ENCODE measurements around the gene CLK4.
"Not testable (repeated sequence)": the region's sequence is repeated elsewhere in the genome, so short reads cannot be mapped to it uniquely, and the experiment has no call there.

Gene CLK4

GRCh38 chr5:178587763-178588611 is 38.9 kb downstream of the CLK4 start:
- no peak for DNase-seq (ENCODE audit: low spot score)

DNA sequence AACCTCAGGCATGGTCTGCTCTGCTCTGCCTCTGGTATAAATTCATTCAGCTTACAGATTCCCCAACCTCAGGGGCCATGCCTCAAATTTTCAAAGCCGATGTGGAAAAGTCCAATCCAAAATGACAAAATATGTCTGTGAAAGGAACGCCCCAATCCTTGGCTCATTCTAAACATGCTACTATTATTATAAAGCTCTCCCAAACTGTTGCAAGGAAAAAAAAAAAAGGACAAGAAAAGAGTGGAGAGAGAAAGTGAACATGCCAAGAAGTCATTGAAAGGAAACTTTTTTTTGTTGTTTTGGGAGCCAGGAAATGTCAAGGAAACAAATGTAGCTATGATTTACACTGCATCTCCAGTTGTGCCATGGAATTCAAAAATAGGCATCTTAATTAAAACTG is 40.5 kb downstream of the CLK4 start:
- DNase-seq (ENCODE audit: low spot score), result no peak

GRCh38 chr5:178585421-178585820 is 41.4 kb downstream of the CLK4 start:
- DNase-seq (ENCODE audit: low spot score), result not testable (repeated sequence)

- DNase-seq (ENCODE audit: low spot score), result no peak
Observed at GRCh38 chr5:178583279-178583678, 43.6 kb downstream of the CLK4 start.

DNA sequence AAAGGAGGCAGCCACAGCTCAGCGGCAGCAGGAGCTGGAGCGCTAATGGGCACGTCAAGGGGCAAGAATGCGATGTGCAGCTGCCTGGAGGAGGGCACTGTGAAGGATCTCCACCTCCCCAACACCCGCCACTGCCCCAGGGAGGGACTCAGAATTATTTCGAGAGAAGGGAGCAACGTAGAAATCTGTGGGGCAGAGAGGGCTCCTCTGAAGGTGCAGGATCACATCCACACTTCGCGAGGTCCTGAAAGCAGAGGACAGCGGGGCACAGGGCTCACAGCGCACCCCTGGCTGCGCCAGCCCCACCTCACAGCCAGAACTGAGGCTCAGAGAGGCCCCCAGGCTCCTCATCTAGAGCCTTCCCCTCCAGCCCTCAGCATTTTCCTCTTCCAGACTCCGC is 44.6 kb downstream of the CLK4 start:
- no peak for DNase-seq (ENCODE audit: low spot score)

DNA sequence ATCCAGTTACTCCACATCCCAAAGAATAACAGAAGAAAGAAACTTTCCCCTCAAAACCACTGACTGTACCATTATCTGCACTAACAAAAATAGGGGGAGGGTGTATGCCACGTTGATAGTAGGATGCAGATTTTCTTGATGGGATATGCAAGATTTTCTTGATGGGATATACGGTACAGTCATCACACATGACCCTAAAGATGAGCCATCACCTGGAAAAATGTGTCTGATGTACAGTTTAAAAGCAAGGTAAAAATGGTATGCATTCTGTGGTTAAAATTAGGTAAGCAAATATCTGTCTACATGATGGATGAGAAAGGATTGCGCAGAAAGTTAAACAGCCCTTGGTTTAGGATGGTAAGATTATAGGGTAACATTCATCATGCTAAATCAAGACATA is 45.2 kb downstream of the CLK4 start:
- DNase-seq (ENCODE audit: low spot score), result no peak

- DNase-seq (ENCODE audit: low spot score), result no peak
Observed at GRCh38 chr5:178580271-178580955, 46.4 kb downstream of the CLK4 start.

DNA sequence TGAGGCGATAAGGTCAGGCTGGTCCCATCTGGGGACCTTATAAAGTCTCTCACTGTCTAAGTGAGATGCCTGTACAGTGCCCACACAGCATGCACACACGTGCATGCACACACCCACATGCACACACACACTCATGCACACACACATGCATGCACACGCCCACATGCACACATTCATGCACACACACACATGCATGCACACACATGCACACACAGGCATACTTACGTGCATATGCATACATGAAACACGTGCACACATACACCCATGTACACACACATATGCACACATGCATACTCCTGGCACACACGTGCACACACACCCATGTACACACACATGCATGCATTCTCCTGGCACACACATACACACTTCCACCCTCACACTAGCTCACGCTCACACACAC is 48.9 kb downstream of the CLK4 start:
- no peak for DNase-seq (ENCODE audit: low spot score)

GRCh38 chr5:178577376-178577839 is 49.4 kb downstream of the CLK4 start:
- peak; percentile 75 for DNase-seq (ENCODE audit: low spot score)

- peak; percentile 87 for DNase-seq (ENCODE audit: low spot score)
Observed at GRCh38 chr5:178576591-178577351, 50.1 kb downstream of the CLK4 start.

DNA sequence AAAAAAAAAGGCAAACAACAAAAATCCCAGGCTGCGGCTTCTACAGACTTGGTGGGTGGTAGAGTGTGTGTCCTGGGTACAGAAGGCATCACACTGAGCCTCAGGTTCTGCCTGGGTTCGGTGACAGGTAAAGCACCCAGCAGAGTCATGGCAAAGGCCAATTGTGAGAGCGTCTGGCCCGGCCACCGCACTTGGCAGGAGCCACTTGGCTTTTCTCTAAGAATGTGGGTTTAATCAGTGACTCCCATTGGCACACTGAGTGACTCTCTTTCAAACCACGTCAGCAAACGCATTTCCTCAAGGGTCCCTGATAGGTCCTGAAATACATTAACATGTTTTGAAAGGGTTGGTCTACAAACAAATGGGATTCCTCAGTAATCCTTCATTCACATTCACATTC is 53.6 kb downstream of the CLK4 start:
- no peak for DNase-seq (ENCODE audit: low spot score)

- no peak for DNase-seq (ENCODE audit: low spot score)
Observed at GRCh38 chr5:178572617-178573016, 54.2 kb downstream of the CLK4 start.

DNA sequence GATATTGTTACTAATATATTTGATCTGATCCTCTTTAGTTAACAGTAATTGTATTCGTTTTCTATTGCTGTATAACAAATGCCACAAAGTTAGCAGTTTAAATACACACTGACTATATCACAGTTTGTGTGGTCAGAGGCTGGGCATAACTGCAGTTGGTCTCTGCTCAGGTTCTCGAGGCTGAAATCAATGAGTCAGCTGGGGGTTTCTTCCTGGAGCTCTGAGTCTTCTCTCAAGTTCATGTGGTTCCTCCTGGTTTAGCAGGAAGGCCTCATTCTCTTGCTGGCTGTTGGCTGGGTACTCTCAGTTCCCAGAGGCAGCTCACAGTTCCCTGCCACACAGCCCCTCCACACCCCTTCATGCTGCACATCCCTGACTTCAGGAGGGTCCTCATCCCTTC is 57.4 kb downstream of the CLK4 start:
- DNase-seq (ENCODE audit: low spot score), result no peak

GRCh38 chr5:178564811-178565550 is 61.9 kb downstream of the CLK4 start:
- DNase-seq (ENCODE audit: low spot score), result no peak

GRCh38 chr5:178564397-178564796 is 62.5 kb downstream of the CLK4 start:
- no peak for DNase-seq (ENCODE audit: low spot score)

DNA sequence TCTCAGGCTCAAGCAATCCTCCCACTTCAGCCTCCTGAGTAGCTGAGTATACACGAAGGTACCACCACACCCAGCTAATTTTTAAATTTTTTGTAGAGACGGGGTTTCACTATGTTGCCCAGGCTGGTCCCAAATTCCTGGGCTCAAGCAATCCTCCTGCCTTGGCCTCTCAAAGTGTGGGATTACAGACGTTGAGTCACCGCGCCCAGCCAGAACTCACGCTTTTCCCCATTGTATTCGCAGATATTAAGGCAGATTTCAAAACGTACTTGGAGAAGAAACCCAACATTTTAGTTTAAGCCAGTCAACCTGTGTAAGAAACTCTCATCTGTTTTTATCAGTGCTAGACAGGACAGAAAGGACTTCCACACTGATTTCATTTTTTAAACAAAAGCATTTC is 63.2 kb downstream of the CLK4 start:
- no peak for DNase-seq (ENCODE audit: low spot score)

DNA sequence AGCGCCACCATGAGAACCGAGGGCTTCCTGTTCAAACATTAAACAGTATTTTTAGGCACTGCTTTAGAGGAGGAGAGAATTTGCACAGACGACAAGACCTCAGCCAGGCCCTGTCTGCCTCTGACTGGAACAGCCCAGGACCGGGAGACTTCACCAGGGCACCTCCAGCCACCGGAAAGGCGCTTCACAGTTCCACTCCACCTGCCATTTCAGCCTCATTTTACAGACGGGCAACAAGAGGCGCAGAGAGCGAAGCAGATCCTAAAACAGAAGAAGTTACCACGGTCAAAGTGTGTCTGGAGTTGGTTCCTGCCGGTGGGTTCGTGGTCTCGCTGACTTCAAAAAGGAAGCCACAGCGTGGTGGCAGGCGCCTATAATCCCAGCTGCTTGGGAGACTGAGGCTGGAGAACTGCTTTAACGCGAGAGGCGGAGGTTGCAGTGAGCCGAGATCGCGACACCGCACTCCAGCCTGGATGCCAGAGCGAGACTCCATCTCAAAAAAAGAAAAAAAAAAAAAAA is 65.0 kb downstream of the CLK4 start:
- DNase-seq (ENCODE audit: low spot score), result no peak

DNA sequence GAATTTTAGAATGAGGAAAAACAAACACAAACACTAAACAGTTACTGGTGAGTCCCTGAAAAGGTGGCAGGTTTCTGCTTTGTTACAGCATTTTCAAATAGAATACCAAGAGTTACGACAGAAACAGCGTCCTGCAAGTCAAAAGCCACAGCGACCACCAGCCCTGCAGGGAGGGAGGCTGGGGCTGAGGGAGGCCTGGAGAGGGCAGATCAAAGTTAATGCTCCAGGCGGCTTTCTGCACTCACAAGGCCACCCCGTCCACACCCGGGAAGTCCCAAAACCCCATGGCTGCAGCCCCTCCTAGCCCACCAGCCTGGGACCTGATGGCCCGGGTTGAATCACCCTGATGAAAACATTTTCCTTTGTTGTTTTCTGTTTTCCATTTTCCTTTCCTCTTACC is 65.9 kb downstream of the CLK4 start:
- DNase-seq (ENCODE audit: low spot score), result no peak

GRCh38 chr5:178557416-178557815 is 69.4 kb downstream of the CLK4 start:
- DNase-seq (ENCODE audit: low spot score), result no peak

- peak; percentile 86 for DNase-seq (ENCODE audit: low spot score)
Observed at GRCh38 chr5:178555771-178556211, 71.1 kb downstream of the CLK4 start.

- no peak for DNase-seq (ENCODE audit: low spot score)
Observed at GRCh38 chr5:178555005-178555404, 71.8 kb downstream of the CLK4 start.

- no peak for DNase-seq (ENCODE audit: low spot score)
Observed at GRCh38 chr5:178554311-178554710, 72.5 kb downstream of the CLK4 start.

All from iPS-NIHi11 (cell line).